HG02571 (cell line): Measurements from ENCODE around the gene STAG3.
A peak's percentile ranks its signal among the peaks of the same experiment; 100 is the strongest.
"Not testable (repeated sequence)": the region's sequence is repeated elsewhere in the genome, so short reads cannot be mapped to it uniquely, and the experiment has no call there.

ENCODE experiments used
- ATAC-seq: cut with Tn5 transposase; IDR thresholded peaks from one replicate; pipeline ENCODE4 v1.9.1; 2021; ENCODE audit warnings: mild to moderate bottlenecking, moderate library complexity; ENCODE audit not compliant: unreplicated experiment

STAG3 gene

GRCh38 chr7:100173806-100174495, 3.8 kb upstream of the STAG3 start:
- ATAC-seq: no peak

GRCh38 chr7:100174582-100174981, 3.1 kb upstream of the STAG3 start:
- ATAC-seq: no peak

DNA sequence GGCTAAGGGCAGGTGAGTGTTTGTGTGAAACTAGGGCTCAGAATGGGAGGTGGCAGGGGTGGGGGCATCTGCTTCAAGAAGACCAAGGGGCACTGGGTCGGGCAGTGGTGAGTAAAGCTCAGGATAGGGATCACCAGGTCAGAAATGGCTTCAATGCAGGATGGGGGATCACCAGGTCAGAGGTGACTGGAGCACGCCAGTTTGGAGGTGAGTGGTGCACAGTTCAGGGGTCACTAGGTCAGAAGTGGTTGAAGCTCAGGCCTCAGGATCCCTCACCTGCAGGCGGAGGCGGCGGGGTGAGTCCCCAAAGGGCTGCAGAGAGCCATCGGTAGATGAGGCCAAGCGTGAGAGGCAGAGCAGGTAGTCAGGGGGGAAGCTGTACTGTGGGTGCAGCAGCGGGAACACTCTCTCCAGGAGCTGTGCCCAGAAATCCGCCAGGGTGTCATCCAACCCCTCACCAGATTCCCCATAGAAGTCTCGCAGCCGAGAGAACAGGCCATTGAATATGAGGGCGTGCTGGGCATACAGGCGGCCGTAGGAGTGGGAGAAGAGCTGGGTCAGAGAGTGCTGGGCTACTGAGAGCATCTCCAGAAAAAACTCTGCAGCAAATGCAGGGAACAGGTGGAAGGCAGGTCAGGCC, 2.3 kb upstream of the STAG3 start:
- no peak for ATAC-seq

DNA sequence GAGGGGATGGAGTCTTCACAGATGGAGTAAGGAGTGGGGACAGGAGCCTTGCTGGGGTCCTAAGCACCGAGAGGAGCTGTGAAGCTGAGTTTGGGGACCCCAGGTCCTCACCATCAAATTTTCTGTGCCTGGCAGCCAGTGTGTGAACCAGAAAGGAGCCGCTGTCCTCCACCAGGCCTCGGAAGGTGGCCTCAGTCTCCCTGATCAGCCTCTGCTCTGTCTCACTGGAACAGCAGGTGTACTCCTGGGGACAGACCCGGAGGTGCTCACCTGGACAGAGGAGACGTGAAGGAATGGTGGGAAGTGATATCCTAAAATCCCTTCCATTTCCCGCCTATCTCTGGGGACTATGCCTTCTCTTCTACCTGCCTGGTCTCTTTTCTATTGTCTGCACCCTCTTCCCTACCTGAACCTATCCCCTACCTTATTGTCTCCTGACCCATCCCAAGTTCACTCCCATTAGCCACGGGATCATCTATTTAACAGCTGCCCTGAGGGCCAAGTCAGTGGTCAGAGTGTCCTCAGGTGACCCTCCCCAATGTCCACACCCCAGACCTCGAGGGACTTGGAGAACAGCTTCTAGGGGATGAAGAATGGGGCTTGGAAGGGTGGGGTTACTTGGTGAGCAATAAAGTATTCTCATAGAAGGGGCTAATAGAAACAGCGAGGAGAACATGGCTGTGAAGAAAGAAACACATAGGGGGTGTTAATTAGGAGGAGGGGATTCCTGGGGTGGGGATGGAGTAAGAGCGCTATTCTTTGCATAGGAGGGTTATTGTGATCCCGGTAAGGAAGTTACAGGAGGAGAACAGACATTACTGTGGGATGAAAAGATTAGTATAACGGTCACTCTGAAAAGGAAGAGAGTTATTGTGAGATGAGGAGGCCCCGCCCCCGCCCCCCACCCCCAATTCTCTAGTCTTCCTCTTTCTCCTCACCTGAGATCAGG, 1.3 kb upstream of the STAG3 start:
- ATAC-seq: no peak

DNA sequence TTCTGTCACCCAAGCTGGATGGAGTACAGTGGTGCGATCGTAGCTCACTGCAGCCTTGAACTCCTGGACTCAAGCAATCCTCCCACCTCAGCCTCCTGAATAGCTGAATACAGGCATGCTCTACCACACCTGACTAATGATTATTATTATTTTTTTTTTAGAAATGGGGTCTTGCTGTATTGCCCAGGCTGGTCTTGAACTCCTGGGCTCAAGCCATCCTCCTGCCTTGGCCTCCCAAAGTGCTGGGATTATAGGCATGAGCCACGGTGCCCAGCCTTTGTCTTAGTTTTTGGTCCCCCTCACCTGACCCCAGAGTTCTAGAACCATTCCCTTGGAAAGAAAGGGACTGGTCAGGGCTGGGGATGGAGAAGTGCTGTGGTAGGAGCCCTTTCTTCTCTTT, 2.4 kb downstream of the STAG3 start:
- ATAC-seq: not testable (repeated sequence)

DNA sequence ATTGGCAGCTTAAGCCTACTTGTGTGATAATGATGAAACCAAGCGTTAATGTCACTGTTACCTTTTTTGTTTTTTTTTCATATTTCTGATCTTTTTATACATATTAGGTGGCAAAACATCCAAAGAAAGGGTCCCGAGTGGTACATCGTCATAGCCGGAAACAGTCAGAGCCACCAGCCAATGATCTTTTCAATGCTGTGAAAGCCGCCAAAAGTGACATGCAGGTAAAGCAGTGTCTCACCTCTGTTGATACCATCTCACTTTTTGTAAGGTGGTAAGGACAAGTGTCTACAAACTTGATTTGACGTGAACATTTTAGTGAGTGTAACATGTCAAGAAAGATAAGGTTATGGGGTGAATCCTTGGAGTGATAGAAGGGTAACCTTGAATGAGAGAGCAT, 4.9 kb downstream of the STAG3 start:
- ATAC-seq: not testable (repeated sequence)

- not testable (repeated sequence) for ATAC-seq
These were observed 5.4 kb downstream of the STAG3 start for GRCh38 chr7:100183090-100183489.

- ATAC-seq: no peak
These were observed 8.0 kb downstream of the STAG3 start for GRCh38 chr7:100185726-100186125.

- no peak for ATAC-seq
These were observed 11.3 kb downstream of the STAG3 start for GRCh38 chr7:100189061-100189460.

DNA sequence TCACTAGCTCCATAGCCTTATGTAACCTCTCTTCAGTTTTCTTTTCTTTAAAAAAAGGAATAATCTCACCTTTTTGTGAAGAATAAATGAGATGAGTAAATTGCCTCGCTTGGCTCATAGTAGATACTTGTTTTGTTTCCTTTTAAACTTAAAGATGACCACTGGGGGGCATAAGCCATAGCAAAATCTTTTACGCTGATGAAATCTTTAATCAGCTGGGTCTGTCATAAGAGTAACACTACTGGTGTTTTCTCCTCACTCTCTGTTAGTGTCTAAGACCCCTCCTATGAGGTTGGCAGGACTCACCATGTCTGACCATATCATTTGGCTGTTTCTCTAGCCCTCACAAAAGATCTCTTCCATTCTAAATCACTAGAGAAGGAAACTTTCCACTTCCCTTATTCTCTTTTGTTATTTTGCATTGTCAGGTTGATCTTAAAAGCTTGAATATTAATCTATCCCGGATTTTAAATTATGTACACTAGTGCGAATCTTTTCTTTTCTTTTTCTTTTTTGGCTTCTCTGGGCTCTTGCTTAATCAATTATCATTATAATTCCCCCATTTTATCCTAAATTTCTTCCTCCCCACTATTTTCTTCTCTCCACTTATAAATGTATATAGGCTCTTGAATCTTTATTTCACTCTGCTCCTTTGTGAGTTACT, 12.5 kb downstream of the STAG3 start:
- no peak for ATAC-seq

- no peak for ATAC-seq
These were observed 14.1 kb downstream of the STAG3 start for GRCh38 chr7:100191775-100192174.

- not testable (repeated sequence) for ATAC-seq
These were observed 14.7 kb downstream of the STAG3 start for GRCh38 chr7:100192281-100192862.

- ATAC-seq: no peak
These were observed 15.3 kb downstream of the STAG3 start for GRCh38 chr7:100192969-100193368.

GRCh38 chr7:100195222-100195621, 17.5 kb downstream of the STAG3 start:
- no peak for ATAC-seq

DNA sequence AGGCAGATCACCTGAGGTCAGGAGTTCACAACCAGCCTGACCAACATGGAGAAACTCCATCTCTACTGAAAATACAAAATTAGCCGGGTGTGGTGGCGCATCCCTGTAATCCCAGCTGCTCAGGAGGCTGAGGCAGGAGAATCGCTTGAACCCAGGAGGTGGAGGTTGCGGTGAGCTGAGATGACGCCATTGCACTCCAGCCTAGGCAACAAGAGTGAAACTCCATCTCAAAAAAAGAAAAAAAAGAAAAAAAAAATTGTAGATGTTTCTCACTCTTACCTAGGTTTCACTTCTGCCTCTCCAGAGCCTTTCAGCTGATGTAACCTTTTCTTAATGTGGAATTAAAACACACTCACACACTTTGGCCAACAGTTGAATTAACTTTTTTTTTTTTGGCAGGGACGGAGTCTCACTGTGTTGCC, 18.2 kb downstream of the STAG3 start:
- ATAC-seq: not testable (repeated sequence)

DNA sequence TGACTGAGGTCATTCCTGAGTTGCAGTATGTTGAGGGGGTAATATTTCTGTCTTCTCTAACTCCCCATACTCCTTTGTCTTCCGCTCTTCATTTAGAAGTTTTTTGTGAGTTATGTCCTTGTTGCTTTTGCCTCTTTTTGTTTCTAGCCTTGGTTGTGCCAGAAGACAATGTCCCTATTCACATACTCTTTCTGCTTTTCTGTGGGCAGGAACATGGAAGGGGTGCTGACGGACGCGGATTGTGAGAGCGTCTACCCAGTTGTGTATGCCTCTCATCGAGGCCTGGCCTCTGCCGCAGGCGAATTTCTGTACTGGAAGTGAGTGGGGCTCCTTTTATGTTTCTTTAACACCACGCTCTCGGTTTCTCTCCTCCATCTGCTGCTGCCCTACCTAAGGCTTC, 20.5 kb downstream of the STAG3 start:
- ATAC-seq: no peak

DNA sequence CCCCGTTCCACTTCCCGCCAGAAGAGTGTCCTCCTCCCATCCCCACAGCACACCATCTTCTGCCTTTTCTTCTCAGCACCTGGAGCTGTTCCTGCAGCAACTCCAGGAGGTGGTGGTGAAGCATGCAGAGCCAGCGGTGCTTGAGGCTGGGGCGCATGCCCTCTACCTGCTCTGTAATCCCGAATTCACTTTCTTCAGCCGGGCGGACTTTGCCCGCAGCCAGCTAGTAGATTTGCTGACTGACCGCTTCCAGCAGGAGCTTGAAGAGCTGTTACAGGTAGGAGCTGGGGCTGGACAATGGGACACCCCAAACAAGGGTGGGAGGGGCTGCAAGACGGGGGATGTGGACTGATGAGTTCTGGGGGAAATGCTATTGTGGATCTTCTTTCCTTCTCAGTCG, 23.0 kb downstream of the STAG3 start:
- ATAC-seq: no peak

- no peak for ATAC-seq
These were observed 26.7 kb downstream of the STAG3 start for GRCh38 chr7:100204454-100204853.

- peak; percentile 38 for ATAC-seq
These were observed 31.2 kb downstream of the STAG3 start for GRCh38 chr7:100208911-100209408.

DNA sequence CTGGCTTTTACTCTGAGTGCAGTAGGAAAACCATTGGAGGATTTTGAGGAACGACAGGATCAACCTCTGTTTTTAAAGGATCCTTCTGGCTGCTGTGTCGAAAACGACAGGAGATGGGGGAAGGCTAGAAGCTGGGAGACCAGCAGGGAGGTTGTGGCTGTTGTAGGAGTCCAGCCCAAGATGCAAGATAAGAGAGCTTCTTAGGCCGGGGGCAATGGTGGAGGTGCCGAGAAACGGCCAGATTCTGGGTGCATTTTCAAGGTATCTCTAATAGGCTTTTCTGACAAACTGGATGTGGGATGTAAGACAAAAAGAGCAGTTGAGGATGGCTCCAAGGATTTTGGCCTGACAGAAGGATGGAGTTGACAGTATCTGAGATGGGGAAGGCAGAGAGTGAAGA, 31.8 kb downstream of the STAG3 start:
- no peak for ATAC-seq
